Measurements from ENCODE around the gene CDC14A.

- TF ChIP-seq, protein P1, sequence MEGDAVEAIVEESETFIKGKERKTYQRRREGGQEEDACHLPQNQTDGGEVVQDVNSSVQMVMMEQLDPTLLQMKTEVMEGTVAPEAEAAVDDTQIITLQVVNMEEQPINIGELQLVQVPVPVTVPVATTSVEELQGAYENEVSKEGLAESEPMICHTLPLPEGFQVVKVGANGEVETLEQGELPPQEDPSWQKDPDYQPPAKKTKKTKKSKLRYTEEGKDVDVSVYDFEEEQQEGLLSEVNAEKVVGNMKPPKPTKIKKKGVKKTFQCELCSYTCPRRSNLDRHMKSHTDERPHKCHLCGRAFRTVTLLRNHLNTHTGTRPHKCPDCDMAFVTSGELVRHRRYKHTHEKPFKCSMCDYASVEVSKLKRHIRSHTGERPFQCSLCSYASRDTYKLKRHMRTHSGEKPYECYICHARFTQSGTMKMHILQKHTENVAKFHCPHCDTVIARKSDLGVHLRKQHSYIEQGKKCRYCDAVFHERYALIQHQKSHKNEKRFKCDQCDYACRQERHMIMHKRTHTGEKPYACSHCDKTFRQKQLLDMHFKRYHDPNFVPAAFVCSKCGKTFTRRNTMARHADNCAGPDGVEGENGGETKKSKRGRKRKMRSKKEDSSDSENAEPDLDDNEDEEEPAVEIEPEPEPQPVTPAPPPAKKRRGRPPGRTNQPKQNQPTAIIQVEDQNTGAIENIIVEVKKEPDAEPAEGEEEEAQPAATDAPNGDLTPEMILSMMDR (IDR thresholded peaks at IDR 0.05): no peak
- no peak for TF ChIP-seq POLR2A (IDR thresholded peaks at IDR 0.05)
Measured at GRCh38 chr1:100383743-100384405, 31.6 kb downstream of the CDC14A start.

All from heart left ventricle (tissue), 13 donors.